Neutrophil (primary cell): Measurements from ENCODE around the gene LSM12.

Experiments
- H3K27ac ChIP-seq: fragments of 200-600 bp; sonication (generic); 2 replicates; pipeline ENCODE4 v1.5.1; 2016; ENCODE audit warnings: mild to moderate bottlenecking, moderate library complexity
- H3K27me3 ChIP-seq: fragments of 200-600 bp; sonication (generic); 2 replicates; pipeline ENCODE4 v1.6.0; 2016; ENCODE audit warnings: mild to moderate bottlenecking
- H3K36me3 ChIP-seq: fragments of 200-600 bp; sonication (generic); 2 replicates; pipeline ENCODE4 v1.5.1; 2017
- H3K4me1 ChIP-seq, 2 experiments: fragments of 200-600 bp in 1 of 2; sonication (generic) in 1 of 2; 1 replicate in 1 of 2; 2 replicates in 1 of 2; pipeline versions ENCODE4 v1.5.1 to v1.6.1; 2013 to 2016; ENCODE audit warnings: low read depth in 1 of 2, low read length in 1 of 2, mild to moderate bottlenecking in 1 of 2, moderate library complexity in 1 of 2; ENCODE audit not compliant: control insufficient read depth in 1 of 2, insufficient read depth in 1 of 2
- H3K4me3 ChIP-seq, 2 experiments: fragments of 200-600 bp in 1 of 2; sonication (generic) in 1 of 2; 1 replicate in 1 of 2; 2 replicates in 1 of 2; pipeline ENCODE4 v1.5.1; 2013 to 2016; ENCODE audit warnings: low read depth in 1 of 2, low read length in 1 of 2, mild to moderate bottlenecking in 1 of 2, moderate library complexity in 1 of 2
- H3K9me3 ChIP-seq: fragments of 200-600 bp; sonication (generic); 2 replicates; pipeline ENCODE4 v1.5.1; 2016
- CTCF ChIP-seq: fragments of 200-600 bp; sonication (generic); IDR thresholded peaks from 2 replicates; pipeline ENCODE4 v1.5.1; 2016; ENCODE audit warnings: antibody characterized with exemption

Gene LSM12

DNA sequence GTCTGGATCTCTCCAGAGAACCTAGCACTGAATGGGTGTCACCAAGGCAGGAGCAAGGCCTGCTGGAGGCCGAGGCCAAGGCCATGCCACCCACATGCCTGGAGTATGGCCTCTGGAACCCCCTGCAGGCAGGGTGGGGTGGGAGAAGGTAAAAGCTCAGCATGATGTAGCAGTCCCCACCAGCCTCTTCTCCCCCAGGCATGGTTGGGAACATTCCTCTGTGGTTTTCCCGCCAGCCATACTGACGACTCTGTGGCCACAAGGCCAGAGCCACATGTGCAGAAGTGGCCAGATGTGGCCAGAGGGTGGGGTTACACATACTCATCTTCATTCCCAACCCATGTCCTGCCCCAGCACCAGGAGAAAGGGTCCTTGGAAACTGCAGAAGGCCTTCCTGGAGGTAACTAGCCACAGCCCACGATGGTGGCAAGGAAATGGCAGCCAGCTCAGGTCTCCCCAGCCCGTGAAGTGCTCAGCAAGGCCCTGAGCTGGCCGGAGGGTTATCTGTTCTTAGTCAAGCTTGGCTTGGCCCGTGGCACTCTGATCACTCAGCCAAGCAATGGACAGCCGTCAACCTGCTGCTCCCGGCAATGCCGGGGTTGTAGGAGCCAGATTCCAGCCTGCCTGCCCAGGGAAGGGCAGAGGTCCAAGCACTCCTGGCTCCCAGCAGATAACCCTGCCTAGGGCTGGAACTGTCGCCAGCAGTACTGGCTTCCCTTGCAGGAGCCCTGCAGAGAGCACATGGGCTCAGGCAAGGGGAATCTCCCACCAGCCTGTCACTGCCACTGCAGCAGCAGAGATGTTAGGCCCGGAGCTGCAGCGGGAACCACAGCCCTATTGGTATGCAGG lies 30.9 kb upstream of the LSM12 start:
- Histone ChIP-seq H3K4me1 (peaks cover 8 to 25% of the 10 kb centered on the region in 2 experiments), H3K27ac (peak overlapping the region; percentile 69), H3K4me3 (no peak overlapping the region), H3K9me3 (no peaks in the 10 kb centered on the region), H3K27me3 (no peaks in the 10 kb centered on the region), H3K36me3 (peaks cover 22% of the 10 kb centered on the region)
- TF ChIP-seq CTCF: no peak

- Histone ChIP-seq H3K27me3 (no peaks in the 10 kb centered on the region), H3K4me3 (no peak overlapping the region), H3K9me3 (no peaks in the 10 kb centered on the region), H3K27ac (peak overlapping the region; percentile 69), H3K4me1 (peaks cover 8 to 25% of the 10 kb centered on the region in 2 experiments), H3K36me3 (peaks cover 29% of the 10 kb centered on the region)
- no peak for TF ChIP-seq CTCF
These were observed 29.4 kb upstream of the LSM12 start for GRCh38 chr17:44095647-44096496.

DNA sequence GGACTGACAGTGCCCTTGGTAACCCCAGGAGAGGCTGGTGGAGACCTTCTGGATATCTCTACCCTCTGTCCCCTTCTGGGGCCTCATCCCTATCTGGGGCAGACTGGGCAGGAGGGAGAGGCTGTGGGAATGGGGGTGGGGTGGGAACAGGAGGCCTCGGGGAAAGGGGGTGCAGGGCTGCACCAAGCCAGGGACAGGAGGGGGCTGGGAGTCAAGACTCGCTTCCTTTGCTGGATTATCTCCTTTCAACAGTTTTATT lies 28.8 kb upstream of the LSM12 start:
- peak overlapping the region; percentile 69 for H3K27ac ChIP-seq
- no peaks in the 10 kb centered on the region for H3K9me3 ChIP-seq
- no peak overlapping the region for H3K4me3 ChIP-seq
- H3K27me3 ChIP-seq: no peaks in the 10 kb centered on the region
- TF ChIP-seq CTCF: no peak
- peaks cover 35% of the 10 kb centered on the region for H3K36me3 ChIP-seq
- H3K4me1 ChIP-seq: peaks cover 8 to 25% of the 10 kb centered on the region in 2 experiments

DNA sequence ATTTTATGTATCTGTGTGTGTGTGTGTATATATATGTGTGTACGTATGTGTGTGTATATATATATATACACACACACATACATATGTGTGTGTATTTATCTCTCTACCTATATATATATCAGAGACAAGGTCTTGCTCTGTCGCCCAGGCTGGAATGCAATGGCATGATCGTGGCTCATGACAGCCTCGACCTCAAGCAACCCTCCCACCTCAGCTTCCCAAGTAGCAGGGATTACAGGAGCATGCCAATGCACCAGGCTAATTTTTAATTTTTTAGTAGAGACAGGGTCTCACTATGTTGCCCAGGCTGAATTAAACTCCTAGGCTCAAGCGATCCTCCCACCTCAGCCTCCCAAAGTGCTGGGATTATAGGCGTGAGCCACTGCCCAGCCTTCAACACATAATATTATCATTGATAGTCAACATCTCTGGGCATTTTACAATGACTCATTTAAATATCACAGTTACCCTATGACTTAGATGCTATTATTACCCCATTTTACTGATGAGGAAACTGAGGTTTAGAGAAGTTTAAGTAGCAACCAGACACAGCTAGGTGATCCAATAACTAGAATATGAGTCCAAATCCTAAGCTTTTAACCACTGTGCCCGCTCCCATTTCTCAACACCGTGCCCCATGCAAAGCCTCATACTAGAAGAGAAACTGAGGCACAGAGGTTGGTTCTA lies 28.4 kb upstream of the LSM12 start:
- Histone ChIP-seq H3K36me3 (peaks cover 40% of the 10 kb centered on the region), H3K4me3 (no peak overlapping the region), H3K4me1 (peaks cover 8 to 25% of the 10 kb centered on the region in 2 experiments), H3K27me3 (no peaks in the 10 kb centered on the region), H3K9me3 (no peaks in the 10 kb centered on the region), H3K27ac (no peak overlapping the region)
- TF ChIP-seq CTCF: no peak

- Histone ChIP-seq H3K27me3 (no peaks in the 10 kb centered on the region), H3K4me1 (peaks cover 8 to 23% of the 10 kb centered on the region in 2 experiments), H3K9me3 (no peaks in the 10 kb centered on the region), H3K36me3 (peaks cover 51% of the 10 kb centered on the region), H3K27ac (no peak overlapping the region), H3K4me3 (no peak overlapping the region)
- TF ChIP-seq CTCF: no peak
These were observed 26.9 kb upstream of the LSM12 start for GRCh38 chr17:44093231-44093900.
